Stimulated activated CD4-positive, alpha-beta T cell treated with anti-CD3 and anti-CD28 coated beads, Interleukin-4, amount 100 ng/mL, for 1 hour (primary cell): ENCODE results near the gene GARNL3.

Experiments used
- DNase-seq: peaks from one replicate; pipeline ENCODE4 v3.0.0-alpha.2; 2020

The GARNL3 gene

GRCh38 chr9:127264462-127265219 is at the start of gene GARNL3:
TSS of gene GARNL3 (plus strand) at chr9:127264774. CDS start at chr9:127264878, 104 bp downstream.
- no peak for DNase-seq

- no peak for DNase-seq
These were observed 49.0 kb upstream of the GARNL3 start for GRCh38 chr9:127215268-127216209.

- no peak for DNase-seq
These were observed 48.2 kb upstream of the GARNL3 start for GRCh38 chr9:127216210-127216887.

GRCh38 chr9:127216888-127217217 is 47.7 kb upstream of the GARNL3 start:
- DNase-seq, result no peak

GRCh38 chr9:127218818-127219217 is 45.8 kb upstream of the GARNL3 start:
- no peak for DNase-seq

GRCh38 chr9:127219520-127219919 is 45.1 kb upstream of the GARNL3 start:
- DNase-seq, result no peak

- DNase-seq, result no peak
These were observed 42.9 kb upstream of the GARNL3 start for GRCh38 chr9:127221695-127222094.

- no peak for DNase-seq
These were observed 42.0 kb upstream of the GARNL3 start for GRCh38 chr9:127222388-127223095.

GRCh38 chr9:127223266-127223665 is 41.3 kb upstream of the GARNL3 start:
- no peak for DNase-seq

GRCh38 chr9:127223810-127224177 is 40.8 kb upstream of the GARNL3 start:
- DNase-seq, result peak; percentile 12

GRCh38 chr9:127224178-127224882 is 40.2 kb upstream of the GARNL3 start:
- DNase-seq, result peak; percentile 86

GRCh38 chr9:127224883-127225739 is 39.5 kb upstream of the GARNL3 start:
- DNase-seq, result peak; percentile 93

GRCh38 chr9:127225801-127226625 is 38.6 kb upstream of the GARNL3 start:
- no peak for DNase-seq

- no peak for DNase-seq
These were observed 34.7 kb upstream of the GARNL3 start for GRCh38 chr9:127229691-127230417.

GRCh38 chr9:127231666-127232065 is 32.9 kb upstream of the GARNL3 start:
- DNase-seq, result no peak

- no peak for DNase-seq
These were observed 31.6 kb upstream of the GARNL3 start for GRCh38 chr9:127232833-127233549.

GRCh38 chr9:127233550-127233949 is 31.0 kb upstream of the GARNL3 start:
- no peak for DNase-seq

GRCh38 chr9:127233989-127234388 is 30.6 kb upstream of the GARNL3 start:
- DNase-seq, result no peak

- DNase-seq, result no peak
These were observed 26.8 kb upstream of the GARNL3 start for GRCh38 chr9:127237801-127238200.
